Testis (tissue), 3 donors: Measurements from ENCODE around the gene EXOSC3. TPM values are rescaled to one million over a fixed set of nuclear protein-coding genes. Genes with fewer than 3 reads are reported as not detected.
"Not testable (repeated sequence)": the region's sequence is repeated elsewhere in the genome, so short reads cannot be mapped to it uniquely, and the experiment has no call there.

ENCODE experiments used
- DNase-seq: peaks from one replicate; pipeline ENCODE4 v3.0.0-alpha.2; 2019
- H3K27ac ChIP-seq, 2 donors: fragments of 200-600 bp; sonication (generic); one replicate each; pipeline ENCODE4 v1.5.1; 2019
- H3K27me3 ChIP-seq: fragments of 200-600 bp; sonication (generic); one replicate; pipeline ENCODE4 v1.5.1; 2019
- H3K36me3 ChIP-seq: fragments of 200-600 bp; sonication (generic); one replicate; pipeline ENCODE4 v1.5.1; 2017; ENCODE audit warnings: low read depth; ENCODE audit errors: missing control alignments
- H3K4me1 ChIP-seq: fragments of 200-600 bp; sonication (generic); one replicate; pipeline ENCODE4 v1.5.1; 2019
- H3K4me3 ChIP-seq, 2 donors: fragments of 200-600 bp; sonication (generic); one replicate each; pipeline ENCODE4 v1.5.1; 2017 to 2019
- H3K9me3 ChIP-seq: fragments of 200-600 bp; sonication (generic); one replicate; pipeline ENCODE4 v1.5.1; 2017
- CTCF ChIP-seq, 3 experiments: fragments of 450-650 bp in 2 of 3; fragments of 200-600 bp in 1 of 3; sonication (generic) in 1 of 3; IDR thresholded peaks; one replicate each; pipeline ENCODE4 v1.5.1; 2016 to 2019; ENCODE audit warnings: antibody characterized with exemption in 3 of 3, mild to moderate bottlenecking in 2 of 3, moderate library complexity in 1 of 3
- POLR2A ChIP-seq: fragments of 450-650 bp; IDR thresholded peaks from one replicate; pipeline ENCODE4 v1.6.1; 2017; ENCODE audit warnings: antibody characterized with exemption, mild to moderate bottlenecking, moderate library complexity
- WGBS, 2 donors: methylation state at CpG; one replicate each; pipeline ENCODE4 v1.1.5; 2018; 5-methylcytosine and 5-hydroxymethylcytosine counted together
- intact Hi-C: fragments of 100-400 bp; cut with DNase I; formaldehyde crosslinking; loops from one replicate; pipeline ENCODE4 v1.15.1; 2023; ENCODE audit warnings: low total_unique reads
- polyA plus RNA-seq: library from polyadenylated mRNA; stranded (reverse); fragments of 350-450 nt; fragmentation: Illumina TruSeq; extraction: RNeasy Lipid Tissue Mini Kit (QIAGEN cat#74804); gene quantifications from one replicate; pipeline ENCODE4 v1.2.3, GENCODE V29; 2014; ENCODE audit warnings: low read depth, low replicate concordance; ENCODE audit not compliant: insufficient read depth
- total RNA-seq, 2 donors: library from RNA; depleted of rRNA; stranded (reverse); fragments of >200 nt; gene quantifications; one replicate each; pipeline ENCODE4 v1.2.3, GENCODE V29; 2016

Gene EXOSC3
- total and polyA plus RNA-seq, 3 donors from 2014 or later, result 74.3 to 78.4 (median 75.6) TPM

GRCh38 chr9:37776328-37776727 lies 8.5 kb downstream of the EXOSC3 start:
- TF ChIP-seq CTCF (IDR thresholded peaks at IDR 0.05), result no peak
- TF ChIP-seq POLR2A, result no peak
- no peak overlapping the region for H3K27ac ChIP-seq
- WGBS, 2 donors, result 88 to 89% methylated on average over 5 of the region's 5 CpGs
- H3K4me3 ChIP-seq, result no peak overlapping the region
- no peaks in the 10 kb centered on the region for H3K4me1 ChIP-seq
- no peaks in the 10 kb centered on the region for H3K36me3 ChIP-seq
- no peaks in the 10 kb centered on the region for H3K9me3 ChIP-seq
- DNase-seq, result no peak
- H3K27me3 ChIP-seq, result no peaks in the 10 kb centered on the region
- intact Hi-C loops, result no loop called here

GRCh38 chr9:37775216-37775919 lies 9.5 kb downstream of the EXOSC3 start:
- intact Hi-C loops, result no loop called here
- Histone ChIP-seq H3K36me3 (no peaks in the 10 kb centered on the region), H3K27ac (no peak overlapping the region), H3K4me1 (no peaks in the 10 kb centered on the region), H3K4me3 (no peak overlapping the region), H3K27me3 (no peaks in the 10 kb centered on the region), H3K9me3 (no peaks in the 10 kb centered on the region)
- TF ChIP-seq CTCF (IDR thresholded peaks at IDR 0.05), result no peak
- TF ChIP-seq POLR2A, result no peak
- no peak for DNase-seq
- 94 to 100% methylated on average over 1 of the region's 1 CpG for WGBS, 2 donors

GRCh38 chr9:37769995-37770394 lies 14.9 kb downstream of the EXOSC3 start:
- H3K36me3 ChIP-seq, result no peaks in the 10 kb centered on the region
- WGBS, 2 donors, result 87 to 90% methylated on average over 3 of the region's 3 CpGs
- intact Hi-C loops, result no loop called here

GRCh38 chr9:37769306-37769705 lies 15.6 kb downstream of the EXOSC3 start:
- 69 to 92% methylated on average over 5 of the region's 5 CpGs for WGBS, 2 donors
- Histone ChIP-seq H3K9me3 (no peaks in the 10 kb centered on the region), H3K4me1 (no peaks in the 10 kb centered on the region), H3K4me3 (no peak overlapping the region), H3K36me3 (no peaks in the 10 kb centered on the region), H3K27me3 (no peaks in the 10 kb centered on the region), H3K27ac (no peak overlapping the region)
- intact Hi-C loops, result no loop called here
- no peak for DNase-seq
- no peak for TF ChIP-seq POLR2A
- TF ChIP-seq CTCF (IDR thresholded peaks at IDR 0.05), result no peak

More at GRCh38 chr9:37769995-37770394, 14.9 kb downstream of the EXOSC3 start:
- H3K4me1 ChIP-seq, result no peaks in the 10 kb centered on the region
- TF ChIP-seq CTCF (IDR thresholded peaks at IDR 0.05), result no peak
- TF ChIP-seq POLR2A, result no peak
- DNase-seq, result no peak
- H3K4me3 ChIP-seq, result no peak overlapping the region
- H3K27me3 ChIP-seq, result no peaks in the 10 kb centered on the region
- H3K9me3 ChIP-seq, result no peaks in the 10 kb centered on the region
- H3K27ac ChIP-seq, result no peak overlapping the region

- 79 to 97% methylated on average over 4 to 6 of the region's 6 CpGs for WGBS, 2 donors
- H3K4me1 ChIP-seq, H3K9me3 ChIP-seq, intact Hi-C loops, H3K4me3 ChIP-seq, H3K27me3 ChIP-seq, DNase-seq, H3K36me3 ChIP-seq, H3K27ac ChIP-seq: not testable (repeated sequence)
Measured at GRCh38 chr9:37765263-37765662, 19.6 kb downstream of the EXOSC3 start.
